T-helper 2 cell treated with Interferon-gamma antibody and Interleukin-4, amounts not matched to agents 5 μg/mL and 100 μg/mL, for 36 hours (primary cell): Measurements from ENCODE around the gene SEMA6A.

Experiments
- DNase-seq: peaks from one replicate; pipeline ENCODE4 v3.0.0; 2021; ENCODE audit warnings: low spot score
- H3K27ac Mint-ChIP-seq: one replicate; pipeline ENCODE4 v1.8.0; 2021; ENCODE audit warnings: mild to moderate bottlenecking, mixed read lengths
- H3K27me3 Mint-ChIP-seq: one replicate; pipeline ENCODE4 v1.8.0; 2021; ENCODE audit warnings: low read depth, mixed read lengths
- H3K36me3 Mint-ChIP-seq: one replicate; pipeline ENCODE4 v1.8.0; 2021; ENCODE audit warnings: low read depth, mixed read lengths
- H3K4me1 Mint-ChIP-seq: one replicate; pipeline ENCODE4 v1.8.0; 2021; ENCODE audit warnings: low read depth, mixed read lengths
- H3K4me3 Mint-ChIP-seq: one replicate; pipeline ENCODE4 v1.8.0; 2022; ENCODE audit warnings: mild to moderate bottlenecking, moderate library complexity, mixed read lengths
- H3K9me3 Mint-ChIP-seq: one replicate; pipeline ENCODE4 v1.8.0; 2021; ENCODE audit warnings: mixed read lengths

SEMA6A gene

DNA sequence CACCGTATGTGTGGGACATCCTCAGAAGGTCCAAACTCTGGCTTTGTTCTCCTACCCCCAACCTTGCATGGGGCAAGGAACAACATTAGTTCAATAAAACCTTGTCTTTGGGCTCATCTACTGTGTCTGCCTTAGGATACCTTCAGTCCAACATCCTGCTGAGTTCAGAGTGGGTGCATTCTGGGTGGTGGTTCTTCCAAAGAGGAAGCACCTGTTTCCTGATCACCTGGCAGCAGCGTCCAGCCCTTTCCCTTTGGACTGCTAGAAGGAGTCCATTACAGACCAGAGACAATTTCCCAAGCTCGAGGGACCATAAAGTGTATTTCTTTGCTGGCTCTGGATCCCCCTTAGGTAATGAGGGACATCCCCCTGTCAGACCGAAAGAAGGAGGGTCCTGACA, 154.1 kb downstream of the SEMA6A start:
- H3K36me3 Mint-ChIP-seq: no peaks in the 10 kb centered on the region
- no peaks in the 10 kb centered on the region for H3K4me1 Mint-ChIP-seq
- no peak overlapping the region for H3K27ac Mint-ChIP-seq
- no peaks in the 10 kb centered on the region for H3K27me3 Mint-ChIP-seq
- DNase-seq: no peak
- H3K9me3 Mint-ChIP-seq: peaks cover 4% of the 10 kb centered on the region
- no peak overlapping the region for H3K4me3 Mint-ChIP-seq

DNA sequence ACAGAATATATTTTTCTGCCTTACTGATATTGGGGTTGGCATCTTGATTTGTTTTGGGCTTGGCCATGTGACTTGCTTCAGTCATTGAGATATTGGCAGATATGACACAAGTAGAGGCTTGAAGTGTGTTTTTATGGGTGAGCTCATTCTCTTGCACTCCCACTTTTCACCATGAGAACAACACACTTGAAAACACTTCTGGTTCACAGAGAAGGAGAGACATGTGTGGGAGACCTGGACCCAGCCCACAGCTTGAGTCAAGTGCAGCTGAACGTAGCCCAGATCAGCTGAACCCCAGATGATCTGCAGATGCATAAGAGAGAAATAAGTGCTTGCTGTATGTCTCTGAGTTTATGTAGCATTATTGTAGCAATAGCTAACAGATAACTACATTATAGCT, 155.4 kb downstream of the SEMA6A start:
- Mint-ChIP-seq H3K27me3 (no peaks in the 10 kb centered on the region), H3K27ac (no peak overlapping the region), H3K36me3 (no peaks in the 10 kb centered on the region), H3K4me3 (no peak overlapping the region), H3K9me3 (peaks cover 4% of the 10 kb centered on the region), H3K4me1 (no peaks in the 10 kb centered on the region)
- no peak for DNase-seq

DNA sequence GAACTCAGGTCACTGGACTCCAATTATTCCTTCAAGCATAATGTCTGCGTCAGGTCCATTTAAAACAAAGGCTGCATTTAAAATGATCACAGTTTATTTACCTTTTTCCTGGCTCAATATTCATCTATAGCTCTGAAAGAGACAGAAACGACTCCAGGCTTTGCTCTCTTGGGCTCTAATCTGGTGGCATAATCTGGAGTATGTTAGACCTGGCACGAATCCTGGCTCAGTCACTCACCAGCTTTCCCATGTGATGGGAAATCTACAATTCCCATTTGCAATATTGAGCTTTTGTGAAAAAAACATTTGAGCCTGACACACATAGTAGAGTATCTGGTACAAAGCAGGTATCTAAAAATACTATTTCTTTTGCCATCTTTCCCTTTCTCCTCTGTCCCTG, 155.8 kb downstream of the SEMA6A start:
- Mint-ChIP-seq H3K4me1 (no peaks in the 10 kb centered on the region), H3K36me3 (no peaks in the 10 kb centered on the region), H3K27me3 (no peaks in the 10 kb centered on the region), H3K27ac (no peak overlapping the region), H3K4me3 (no peak overlapping the region), H3K9me3 (peaks cover 4% of the 10 kb centered on the region)
- DNase-seq: no peak

DNA sequence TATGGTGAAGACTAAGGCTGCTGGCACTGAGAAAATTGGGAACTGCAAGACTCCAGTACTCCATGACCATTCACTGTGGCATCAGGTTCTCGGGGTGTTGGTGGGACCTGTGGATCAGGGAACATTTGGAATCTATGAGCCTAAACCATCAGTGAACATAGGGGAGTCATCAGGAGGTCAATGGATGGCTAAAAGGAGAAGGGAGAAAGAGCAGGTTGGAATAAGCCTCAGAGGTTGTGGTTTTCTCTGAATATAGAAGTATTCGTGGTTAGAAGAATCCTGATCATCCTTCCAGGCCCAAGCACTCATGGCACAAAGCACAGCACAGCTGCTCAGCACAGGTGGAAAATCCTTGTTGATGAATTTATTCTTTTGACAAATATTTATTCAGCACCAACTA, 156.6 kb downstream of the SEMA6A start:
- H3K4me3 Mint-ChIP-seq: no peak overlapping the region
- no peaks in the 10 kb centered on the region for H3K36me3 Mint-ChIP-seq
- H3K27ac Mint-ChIP-seq: no peak overlapping the region

DNA sequence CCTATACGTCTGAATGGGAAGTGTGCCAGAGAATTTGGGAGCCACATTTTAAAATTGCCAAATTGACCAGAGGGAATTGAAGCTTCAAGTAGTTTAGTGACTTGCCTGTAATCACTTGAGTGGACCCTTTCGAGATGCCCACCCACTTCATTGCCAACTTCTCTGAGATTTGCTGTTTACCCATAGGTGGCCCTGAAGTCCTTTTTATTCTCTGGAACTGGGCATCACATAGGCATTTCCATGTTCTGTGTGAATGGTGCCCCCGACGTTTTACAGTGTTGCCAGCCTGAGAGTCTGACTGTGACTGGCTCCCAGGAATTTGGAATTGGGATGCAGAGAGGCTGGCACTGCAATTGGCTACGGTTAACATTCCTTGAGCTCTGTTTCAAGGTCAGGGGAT, 158.6 kb downstream of the SEMA6A start:
- H3K27ac Mint-ChIP-seq: no peak overlapping the region
- no peaks in the 10 kb centered on the region for H3K9me3 Mint-ChIP-seq
- no peak for DNase-seq
- no peaks in the 10 kb centered on the region for H3K36me3 Mint-ChIP-seq
- H3K4me1 Mint-ChIP-seq: no peaks in the 10 kb centered on the region
- no peak overlapping the region for H3K4me3 Mint-ChIP-seq
- H3K27me3 Mint-ChIP-seq: no peaks in the 10 kb centered on the region

More for the DNA sequence above, 156.6 kb downstream of the SEMA6A start:
- Mint-ChIP-seq H3K27me3 (no peaks in the 10 kb centered on the region), H3K9me3 (peaks cover 4% of the 10 kb centered on the region), H3K4me1 (no peaks in the 10 kb centered on the region)
- DNase-seq: no peak

DNA sequence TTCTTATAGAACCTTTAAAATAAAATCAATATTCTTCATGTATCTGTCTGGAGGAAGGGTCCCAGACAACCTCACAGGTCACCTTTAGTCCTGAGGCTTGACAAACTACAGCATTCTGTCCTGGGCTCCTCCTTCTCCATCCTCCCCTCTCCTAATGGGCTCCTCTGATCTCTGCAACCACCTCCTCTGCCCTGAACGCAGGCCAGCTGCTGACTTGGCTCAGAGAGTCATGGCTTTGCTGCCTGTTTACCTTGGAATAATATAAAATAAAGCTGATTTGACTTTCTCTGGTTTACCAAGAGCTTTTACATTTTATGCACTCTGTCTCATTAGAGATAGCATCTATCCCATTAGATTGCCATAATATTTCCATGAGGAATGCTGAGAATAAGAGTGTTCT, 159.4 kb downstream of the SEMA6A start:
- no peak for DNase-seq
- no peaks in the 10 kb centered on the region for H3K4me1 Mint-ChIP-seq
- H3K36me3 Mint-ChIP-seq: no peaks in the 10 kb centered on the region
- no peak overlapping the region for H3K4me3 Mint-ChIP-seq
- no peaks in the 10 kb centered on the region for H3K27me3 Mint-ChIP-seq
- H3K27ac Mint-ChIP-seq: no peak overlapping the region
- no peaks in the 10 kb centered on the region for H3K9me3 Mint-ChIP-seq

DNA sequence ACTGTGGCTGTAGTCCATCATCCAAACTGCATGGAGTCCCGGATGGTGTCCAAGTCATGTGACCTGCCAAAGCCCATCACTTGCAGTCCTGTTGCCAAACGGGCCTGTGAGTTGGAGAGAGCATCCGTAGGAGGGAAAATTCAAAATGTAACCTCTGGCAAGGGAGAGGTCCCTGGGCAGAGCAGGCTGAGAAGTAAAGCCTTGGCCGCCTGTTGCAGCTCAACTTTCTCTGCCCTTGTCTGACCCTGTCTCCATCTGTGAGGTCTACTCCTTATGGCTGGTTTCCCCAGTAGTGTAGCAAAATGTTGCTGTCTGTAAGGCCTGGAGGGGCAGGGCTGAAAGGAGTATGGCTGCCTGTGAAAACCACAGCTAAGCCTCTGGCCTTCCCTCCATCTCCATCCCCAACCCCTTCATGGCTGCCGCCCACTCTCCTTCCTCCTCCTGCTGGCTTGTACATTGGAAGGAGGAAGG, 163.5 kb downstream of the SEMA6A start:
- H3K36me3 Mint-ChIP-seq: no peaks in the 10 kb centered on the region
- DNase-seq: no peak

DNA sequence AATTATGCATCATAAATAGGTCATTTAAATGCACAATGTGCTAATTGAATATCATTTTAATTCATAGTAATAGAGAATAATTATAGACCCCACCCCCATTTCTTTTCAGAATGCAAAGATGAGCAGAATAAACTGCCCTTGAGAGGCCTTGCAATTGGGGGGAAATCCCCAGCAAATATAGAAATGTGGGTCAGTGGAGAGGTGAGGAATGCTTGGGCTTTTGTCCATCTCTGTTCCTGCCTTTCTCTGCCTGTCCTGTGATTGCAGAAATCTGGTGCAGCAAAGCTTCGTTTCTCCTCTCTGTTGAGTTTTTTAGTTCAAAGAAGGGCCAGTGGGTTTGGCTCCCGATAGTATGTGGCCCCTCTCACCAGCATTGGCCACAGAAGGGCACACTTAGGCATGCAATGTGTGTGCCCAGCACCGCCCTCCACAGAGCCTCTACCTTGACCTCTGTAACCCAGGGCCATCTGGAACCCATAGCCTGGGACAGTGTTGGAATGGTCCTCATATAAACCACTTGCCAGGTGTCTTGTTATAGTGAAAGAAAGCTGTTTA, 164.2 kb downstream of the SEMA6A start:
- no peak for DNase-seq
- no peaks in the 10 kb centered on the region for H3K36me3 Mint-ChIP-seq
- no peak overlapping the region for H3K27ac Mint-ChIP-seq
- H3K27me3 Mint-ChIP-seq: no peaks in the 10 kb centered on the region
- no peak overlapping the region for H3K4me3 Mint-ChIP-seq
- H3K9me3 Mint-ChIP-seq: no peaks in the 10 kb centered on the region
- H3K4me1 Mint-ChIP-seq: no peaks in the 10 kb centered on the region

More for the DNA sequence above, 163.5 kb downstream of the SEMA6A start:
- no peaks in the 10 kb centered on the region for H3K27me3 Mint-ChIP-seq
- no peak overlapping the region for H3K27ac Mint-ChIP-seq
- H3K9me3 Mint-ChIP-seq: no peaks in the 10 kb centered on the region
- no peaks in the 10 kb centered on the region for H3K4me1 Mint-ChIP-seq
- H3K4me3 Mint-ChIP-seq: no peak overlapping the region

DNA sequence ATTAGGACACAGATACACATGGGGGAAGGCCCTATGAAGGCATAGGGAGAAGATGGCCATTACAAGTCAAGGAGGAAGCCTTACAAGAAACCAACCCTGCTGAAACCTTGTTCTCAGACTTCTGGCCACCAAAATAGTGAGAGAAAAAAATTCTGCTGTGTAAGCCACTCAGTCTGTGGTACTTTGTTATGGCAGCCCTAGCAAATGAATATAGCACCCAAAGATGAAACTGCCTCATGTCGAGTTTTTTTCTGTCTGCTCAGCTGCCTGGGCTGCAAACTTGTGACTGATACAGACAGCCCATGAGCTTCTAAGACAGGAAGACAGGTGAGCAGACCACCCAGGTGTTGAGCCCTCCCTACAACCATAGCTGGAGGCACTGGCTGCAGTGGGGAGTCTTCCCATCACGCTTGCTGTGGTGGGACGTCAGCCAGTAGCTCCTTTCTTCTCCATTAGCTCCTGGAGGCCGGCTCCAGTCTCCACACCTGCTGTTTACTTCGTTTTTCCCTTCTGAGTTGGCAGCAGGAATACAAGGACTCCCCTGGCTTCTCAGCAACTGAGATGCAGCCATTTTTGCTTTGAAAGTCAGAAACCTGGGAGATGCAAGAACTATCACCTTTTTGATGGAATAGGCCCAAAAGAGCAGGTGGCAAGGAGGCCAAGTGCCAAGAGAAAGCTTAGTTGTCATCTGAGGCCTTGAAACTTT, 164.9 kb downstream of the SEMA6A start:
- Mint-ChIP-seq H3K9me3 (no peaks in the 10 kb centered on the region), H3K27me3 (no peaks in the 10 kb centered on the region), H3K27ac (no peak overlapping the region), H3K36me3 (no peaks in the 10 kb centered on the region), H3K4me3 (no peak overlapping the region), H3K4me1 (no peaks in the 10 kb centered on the region)
- no peak for DNase-seq

DNA sequence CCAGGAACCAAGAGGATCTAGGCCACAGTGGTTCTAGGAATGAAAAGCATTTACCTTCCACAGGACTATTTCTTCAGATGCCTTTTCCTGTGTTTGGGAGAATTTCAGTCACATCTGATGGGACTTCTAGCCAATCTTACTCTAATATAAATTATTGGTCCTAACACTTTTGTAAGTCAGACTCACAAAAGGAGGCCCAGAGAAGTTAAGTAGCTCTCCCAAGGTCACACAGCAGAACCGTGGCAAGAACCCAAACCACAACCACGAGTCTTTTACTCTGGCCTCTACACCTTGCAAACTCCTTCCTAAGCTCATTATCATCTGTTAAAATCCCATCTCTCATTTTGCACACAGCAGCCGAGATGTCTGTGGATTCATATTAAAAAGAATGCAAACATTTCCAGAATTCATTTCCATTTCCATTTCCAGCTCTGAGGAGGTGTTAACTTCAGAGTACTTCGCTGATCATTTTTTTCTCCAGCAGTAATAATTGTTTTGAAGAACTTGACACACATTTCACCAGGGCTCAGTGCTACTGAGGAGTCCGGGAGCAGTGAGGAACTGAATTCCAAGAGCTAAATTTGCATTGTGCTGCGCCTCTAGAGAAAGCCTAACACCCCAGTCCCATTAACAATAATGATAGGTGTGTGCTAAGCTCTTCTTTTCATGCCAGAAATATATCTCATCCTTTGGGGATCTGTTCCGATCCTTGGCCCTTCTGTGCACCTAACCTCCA, 168.1 kb downstream of the SEMA6A start:
- Mint-ChIP-seq H3K9me3 (no peaks in the 10 kb centered on the region), H3K4me3 (no peak overlapping the region)

DNA sequence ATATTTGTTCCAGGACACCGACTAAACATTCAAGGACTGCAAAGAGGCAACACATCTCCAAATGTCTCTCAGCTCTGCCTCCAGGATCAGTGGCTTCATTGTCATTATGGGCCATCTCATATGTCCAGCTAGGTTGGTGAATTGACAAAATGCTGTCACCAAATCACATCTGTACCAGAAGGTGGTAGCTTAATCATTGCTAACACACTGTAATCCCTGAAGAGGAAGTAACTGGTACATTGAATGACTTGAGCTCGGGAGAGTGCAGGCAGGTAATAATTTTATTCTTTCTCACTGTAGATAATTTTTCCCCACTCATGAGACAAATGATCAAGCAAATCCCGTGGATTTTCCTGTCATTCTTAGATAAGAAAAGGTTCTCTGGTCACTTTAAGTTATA, 169.8 kb downstream of the SEMA6A start:
- no peaks in the 10 kb centered on the region for H3K36me3 Mint-ChIP-seq
- no peak overlapping the region for H3K4me3 Mint-ChIP-seq
- no peaks in the 10 kb centered on the region for H3K9me3 Mint-ChIP-seq
- no peak for DNase-seq
- H3K27ac Mint-ChIP-seq: no peak overlapping the region
- H3K27me3 Mint-ChIP-seq: no peaks in the 10 kb centered on the region
- no peaks in the 10 kb centered on the region for H3K4me1 Mint-ChIP-seq

More for the DNA sequence above, 168.1 kb downstream of the SEMA6A start:
- no peak for DNase-seq
- Mint-ChIP-seq H3K27ac (no peak overlapping the region), H3K4me1 (no peaks in the 10 kb centered on the region), H3K36me3 (no peaks in the 10 kb centered on the region), H3K27me3 (no peaks in the 10 kb centered on the region)

DNA sequence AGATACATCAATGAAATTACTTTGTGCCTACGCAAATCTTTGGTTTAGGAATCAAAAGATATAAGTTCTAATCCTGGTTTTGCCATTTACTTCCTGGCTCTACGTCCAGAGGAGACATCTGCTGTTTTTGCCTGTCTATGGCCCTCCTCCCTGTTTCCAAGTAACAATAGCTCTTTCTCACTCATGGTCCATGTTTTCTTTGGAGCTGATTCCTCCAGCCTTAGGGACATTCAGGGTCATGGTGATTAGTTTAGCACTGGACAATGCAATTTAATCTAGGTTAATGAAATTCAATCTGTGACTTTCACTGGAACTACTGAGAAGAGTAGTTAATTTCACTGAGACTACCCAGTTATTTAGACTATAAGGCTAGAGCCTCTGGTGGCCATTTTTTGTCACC, 170.6 kb downstream of the SEMA6A start:
- DNase-seq: no peak
- Mint-ChIP-seq H3K27ac (no peak overlapping the region), H3K36me3 (no peaks in the 10 kb centered on the region), H3K9me3 (no peaks in the 10 kb centered on the region), H3K4me3 (no peak overlapping the region), H3K27me3 (no peaks in the 10 kb centered on the region), H3K4me1 (no peaks in the 10 kb centered on the region)

DNA sequence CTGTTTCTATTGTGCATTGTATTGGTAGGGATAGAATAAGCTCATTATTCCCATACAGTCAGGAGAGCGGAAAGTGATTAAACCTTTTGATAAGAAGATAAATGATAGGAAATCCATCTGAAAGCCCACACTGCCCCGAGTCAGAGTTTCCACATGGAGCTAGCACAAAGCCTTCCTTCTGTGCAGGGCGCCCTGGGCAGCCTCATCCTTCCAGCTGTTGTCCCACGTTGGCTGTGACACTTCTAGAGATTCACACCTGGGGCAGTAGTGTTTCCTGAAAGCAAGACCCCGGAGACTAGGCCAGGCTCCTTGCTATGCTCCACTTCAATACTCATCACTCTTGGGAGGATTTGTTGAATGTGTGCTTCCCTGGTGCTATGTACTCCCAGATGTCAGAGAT, 172.4 kb downstream of the SEMA6A start:
- H3K27me3 Mint-ChIP-seq: no peaks in the 10 kb centered on the region
- no peak for DNase-seq
- H3K9me3 Mint-ChIP-seq: no peaks in the 10 kb centered on the region
- no peak overlapping the region for H3K4me3 Mint-ChIP-seq
- H3K36me3 Mint-ChIP-seq: no peaks in the 10 kb centered on the region
- no peaks in the 10 kb centered on the region for H3K4me1 Mint-ChIP-seq
- H3K27ac Mint-ChIP-seq: no peak overlapping the region

DNA sequence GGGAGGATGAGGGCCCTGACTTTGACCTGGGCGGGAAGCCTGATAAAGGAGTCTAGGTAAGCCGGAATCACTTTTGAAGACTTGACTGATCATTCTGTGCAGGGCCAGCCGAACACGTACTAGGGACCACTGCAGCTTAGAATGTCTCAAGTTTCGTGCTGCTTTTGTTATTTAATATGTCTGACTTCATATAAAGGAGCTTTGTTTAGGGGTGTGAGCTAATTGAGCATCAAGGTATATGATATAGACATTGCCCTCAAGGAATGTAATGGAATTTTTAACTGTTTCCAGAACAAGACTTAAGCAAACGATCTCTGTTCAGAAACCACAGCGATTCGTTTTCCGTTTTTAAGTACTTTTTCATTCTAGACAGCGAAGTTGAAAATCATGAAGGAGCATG, 173.0 kb downstream of the SEMA6A start:
- Mint-ChIP-seq H3K4me1 (no peaks in the 10 kb centered on the region), H3K9me3 (no peaks in the 10 kb centered on the region), H3K27me3 (no peaks in the 10 kb centered on the region), H3K27ac (no peak overlapping the region), H3K4me3 (no peak overlapping the region), H3K36me3 (no peaks in the 10 kb centered on the region)
- DNase-seq: no peak
